Measurements from ENCODE around the gene CHST6. TPM values are rescaled to one million over a fixed set of nuclear protein-coding genes. Genes with fewer than 3 reads are reported as not detected.
A peak's percentile ranks its signal among the peaks of the same experiment; 100 is the strongest.

The CHST6 gene
- total RNA-seq, 1 donor from 2014 or later: 0.09 TPM

- DNase-seq: peak; percentile 58
- peaks cover 6% of the 10 kb centered on the region for H3K27me3 ChIP-seq
- no peak overlapping the region for H3K27ac ChIP-seq
- TF ChIP-seq, protein P1, sequence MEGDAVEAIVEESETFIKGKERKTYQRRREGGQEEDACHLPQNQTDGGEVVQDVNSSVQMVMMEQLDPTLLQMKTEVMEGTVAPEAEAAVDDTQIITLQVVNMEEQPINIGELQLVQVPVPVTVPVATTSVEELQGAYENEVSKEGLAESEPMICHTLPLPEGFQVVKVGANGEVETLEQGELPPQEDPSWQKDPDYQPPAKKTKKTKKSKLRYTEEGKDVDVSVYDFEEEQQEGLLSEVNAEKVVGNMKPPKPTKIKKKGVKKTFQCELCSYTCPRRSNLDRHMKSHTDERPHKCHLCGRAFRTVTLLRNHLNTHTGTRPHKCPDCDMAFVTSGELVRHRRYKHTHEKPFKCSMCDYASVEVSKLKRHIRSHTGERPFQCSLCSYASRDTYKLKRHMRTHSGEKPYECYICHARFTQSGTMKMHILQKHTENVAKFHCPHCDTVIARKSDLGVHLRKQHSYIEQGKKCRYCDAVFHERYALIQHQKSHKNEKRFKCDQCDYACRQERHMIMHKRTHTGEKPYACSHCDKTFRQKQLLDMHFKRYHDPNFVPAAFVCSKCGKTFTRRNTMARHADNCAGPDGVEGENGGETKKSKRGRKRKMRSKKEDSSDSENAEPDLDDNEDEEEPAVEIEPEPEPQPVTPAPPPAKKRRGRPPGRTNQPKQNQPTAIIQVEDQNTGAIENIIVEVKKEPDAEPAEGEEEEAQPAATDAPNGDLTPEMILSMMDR (IDR thresholded peaks at IDR 0.05): no peak
- H3K4me3 ChIP-seq: no peak overlapping the region
- ATAC-seq: no peak
- H3K36me3 ChIP-seq: no peaks in the 10 kb centered on the region
- no peaks in the 10 kb centered on the region for H3K9me3 ChIP-seq
- intact Hi-C loops (cut with DNase I): no loop called here
- no peaks in the 10 kb centered on the region for H3K4me1 ChIP-seq
These were observed 12.6 kb downstream of the CHST6 start for GRCh38 chr16:75482434-75483205.

GRCh38 chr16:75481475-75481874 lies 13.8 kb downstream of the CHST6 start:
- intact Hi-C loops (cut with DNase I): no loop called here
- H3K9me3 ChIP-seq: no peaks in the 10 kb centered on the region
- no peak overlapping the region for H3K27ac ChIP-seq
- ATAC-seq (no peak), DNase-seq (peak; percentile 34)
- no peaks in the 10 kb centered on the region for H3K4me1 ChIP-seq
- TF ChIP-seq, protein P1 (IDR thresholded peaks at IDR 0.05): no peak
- no peaks in the 10 kb centered on the region for H3K36me3 ChIP-seq
- H3K27me3 ChIP-seq: peaks cover 6% of the 10 kb centered on the region
- H3K4me3 ChIP-seq: no peak overlapping the region

DNA sequence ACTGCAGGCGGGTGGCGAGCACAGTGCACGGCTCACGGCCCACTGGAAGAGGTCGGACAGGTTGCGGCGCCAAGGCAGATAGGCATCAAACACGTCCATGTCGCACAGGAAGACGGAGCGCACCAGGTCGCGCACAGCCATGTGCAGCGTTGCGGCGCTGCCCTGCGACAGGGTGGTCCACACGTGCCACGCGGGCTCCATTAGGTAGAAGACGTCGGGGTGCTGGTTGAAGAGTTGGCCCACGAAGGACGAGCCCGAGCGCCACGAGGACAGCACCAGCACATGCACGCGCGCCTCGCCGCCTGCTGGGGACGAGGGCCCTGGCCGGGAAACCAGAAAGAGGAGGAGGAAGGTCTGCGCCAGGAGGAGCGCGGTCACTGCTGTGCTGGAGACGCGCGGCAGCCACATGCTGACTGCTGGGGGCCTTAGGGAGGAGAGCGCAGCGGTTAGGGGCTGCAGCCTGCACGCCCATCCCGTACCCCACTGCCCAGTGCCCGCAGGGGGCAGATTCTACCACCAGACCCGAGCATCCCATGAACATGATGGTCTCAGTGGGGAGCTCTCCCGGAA lies 15.7 kb downstream of the CHST6 start:
- DNase-seq: no peak
- TF ChIP-seq, protein P1 (IDR thresholded peaks at IDR 0.05): no peak
- Histone ChIP-seq H3K4me3 (no peak overlapping the region), H3K4me1 (no peaks in the 10 kb centered on the region), H3K9me3 (no peaks in the 10 kb centered on the region), H3K36me3 (no peaks in the 10 kb centered on the region), H3K27me3 (peaks cover 6% of the 10 kb centered on the region), H3K27ac (no peak overlapping the region)
- intact Hi-C loops (cut with DNase I): loop anchor here (10.0 kb wide), 1 partner anchor 285 kb away; no protein-coding TSS in a partner anchor
- no peak for ATAC-seq

DNA sequence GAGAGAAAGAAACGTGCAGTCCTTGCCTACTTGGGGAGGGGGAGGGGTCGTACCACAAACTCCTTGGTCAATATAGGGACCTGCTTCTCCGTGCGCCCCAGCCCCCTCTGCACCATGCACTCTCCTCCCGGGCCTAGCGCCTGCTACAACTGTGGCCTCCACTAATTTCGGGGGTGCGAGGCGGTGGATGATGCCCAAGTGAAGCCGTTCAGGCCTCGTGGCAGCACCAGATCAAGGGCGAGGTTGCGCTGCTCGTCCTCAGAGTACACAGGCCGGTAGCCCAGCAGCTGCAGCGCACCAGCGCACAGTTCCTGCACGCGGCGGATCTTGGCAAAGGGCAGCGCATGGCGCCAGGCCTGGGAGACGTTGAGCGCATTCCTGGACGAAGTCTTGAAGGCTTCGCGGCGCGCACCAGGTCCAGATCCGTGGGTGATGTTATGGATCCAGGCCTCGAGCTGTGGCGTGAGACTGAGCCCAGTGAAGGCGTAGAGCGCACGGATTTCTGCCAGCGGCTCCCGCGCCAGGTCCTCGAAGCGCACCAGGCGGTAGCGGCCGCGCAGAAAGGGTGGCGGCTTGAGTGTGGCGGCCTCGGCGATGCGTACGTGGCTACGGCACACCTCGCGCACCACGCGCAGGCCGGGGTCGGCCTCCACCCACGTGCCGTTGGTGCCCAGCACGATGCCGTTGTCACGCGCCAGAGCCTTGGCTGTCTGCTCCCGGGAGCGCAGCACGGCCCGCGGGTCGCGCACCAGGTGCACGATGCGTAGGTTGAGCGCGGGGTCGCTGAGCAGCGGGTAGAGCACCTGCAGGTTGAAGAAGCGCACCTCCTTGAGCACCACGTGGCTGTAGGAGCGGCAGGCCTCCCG lies 16.5 kb downstream of the CHST6 start:
- H3K9me3 ChIP-seq: no peaks in the 10 kb centered on the region
- H3K27me3 ChIP-seq: peaks cover 6% of the 10 kb centered on the region
- TF ChIP-seq, protein P1 (IDR thresholded peaks at IDR 0.05): no peak
- no peaks in the 10 kb centered on the region for H3K4me1 ChIP-seq
- ATAC-seq: no peak
- DNase-seq: no peak
- no peak overlapping the region for H3K27ac ChIP-seq
- intact Hi-C loops (cut with DNase I): loop anchor here (10.0 kb wide), 1 partner anchor 286 kb away; no protein-coding TSS in a partner anchor
- no peaks in the 10 kb centered on the region for H3K36me3 ChIP-seq
- no peak overlapping the region for H3K4me3 ChIP-seq

GRCh38 chr16:75477680-75478473 lies 17.4 kb downstream of the CHST6 start:
- TF ChIP-seq, protein P1 (IDR thresholded peaks at IDR 0.05): no peak
- no peak overlapping the region for H3K4me3 ChIP-seq
- no peaks in the 10 kb centered on the region for H3K36me3 ChIP-seq
- peak; percentile 64 for ATAC-seq
- intact Hi-C loops (cut with DNase I): loop anchor here (10.0 kb wide), 1 partner anchor 287 kb away; no protein-coding TSS in a partner anchor
- DNase-seq: no peak
- peaks cover 6% of the 10 kb centered on the region for H3K27me3 ChIP-seq
- no peaks in the 10 kb centered on the region for H3K9me3 ChIP-seq
- H3K4me1 ChIP-seq: no peaks in the 10 kb centered on the region
- no peak overlapping the region for H3K27ac ChIP-seq

Measured in upper lobe of right lung (tissue), 1 donor.